NCI-H2196 (cell line): Measurements from ENCODE around the gene ATP5F1D.

Source experiments
- DNase-seq: peaks from one replicate; lab custom pipeline; 2025; ENCODE audit not compliant: unreplicated experiment; lab: John Stamatoyannopoulos, UW

ATP5F1D gene

GRCh38 chr19:1256646-1257474 is 15.3 kb downstream of the ATP5F1D start:
- no peak for DNase-seq

- DNase-seq = no peak
Observed at GRCh38 chr19:1257475-1258162, 16.1 kb downstream of the ATP5F1D start.

DNA sequence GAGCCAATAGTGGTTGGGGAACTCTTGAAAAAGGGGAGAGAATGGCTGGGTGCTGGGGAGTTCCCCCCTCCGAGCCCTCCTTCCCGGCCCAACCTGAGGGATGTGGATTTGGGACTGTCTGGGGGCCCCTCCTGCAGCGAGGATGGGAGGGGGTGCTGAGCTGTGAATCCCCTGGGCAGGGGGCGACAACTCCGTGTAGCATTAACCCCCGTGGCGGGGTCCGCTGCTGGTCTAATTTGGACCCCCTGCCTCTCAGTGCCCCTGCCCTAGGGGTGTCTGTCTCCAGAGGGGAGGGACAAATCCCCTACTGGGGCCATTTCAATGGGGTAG is 16.6 kb downstream of the ATP5F1D start:
- no peak for DNase-seq

DNA sequence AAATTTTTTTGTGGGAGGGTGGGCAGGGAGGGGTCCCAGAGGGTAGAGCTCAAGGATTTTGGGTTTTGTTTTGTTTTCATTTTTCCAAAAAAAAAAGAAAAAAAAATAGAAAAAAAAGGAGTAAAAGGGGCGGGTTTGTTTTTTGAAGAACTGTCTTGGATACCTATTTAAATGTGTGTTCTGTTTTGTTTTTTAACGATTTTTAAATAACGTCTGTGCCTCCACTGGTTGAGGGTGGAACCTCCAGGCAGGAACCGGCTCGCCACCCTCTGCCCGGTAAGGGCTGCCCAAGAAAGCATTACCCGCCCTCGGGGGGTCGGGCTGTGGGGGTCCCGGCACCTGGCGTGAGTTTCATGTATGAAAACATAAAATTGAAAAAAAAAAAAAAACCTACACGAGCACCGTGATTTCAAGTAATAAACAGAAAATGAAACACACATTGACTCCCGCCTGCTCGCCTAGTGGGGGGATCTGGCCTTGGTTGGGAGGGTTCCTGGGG is 17.2 kb downstream of the ATP5F1D start:
- DNase-seq = no peak

- DNase-seq = no peak
Observed at GRCh38 chr19:1259206-1259875, 17.8 kb downstream of the ATP5F1D start.

GRCh38 chr19:1259876-1260748 is 18.6 kb downstream of the ATP5F1D start:
- no peak for DNase-seq

DNA sequence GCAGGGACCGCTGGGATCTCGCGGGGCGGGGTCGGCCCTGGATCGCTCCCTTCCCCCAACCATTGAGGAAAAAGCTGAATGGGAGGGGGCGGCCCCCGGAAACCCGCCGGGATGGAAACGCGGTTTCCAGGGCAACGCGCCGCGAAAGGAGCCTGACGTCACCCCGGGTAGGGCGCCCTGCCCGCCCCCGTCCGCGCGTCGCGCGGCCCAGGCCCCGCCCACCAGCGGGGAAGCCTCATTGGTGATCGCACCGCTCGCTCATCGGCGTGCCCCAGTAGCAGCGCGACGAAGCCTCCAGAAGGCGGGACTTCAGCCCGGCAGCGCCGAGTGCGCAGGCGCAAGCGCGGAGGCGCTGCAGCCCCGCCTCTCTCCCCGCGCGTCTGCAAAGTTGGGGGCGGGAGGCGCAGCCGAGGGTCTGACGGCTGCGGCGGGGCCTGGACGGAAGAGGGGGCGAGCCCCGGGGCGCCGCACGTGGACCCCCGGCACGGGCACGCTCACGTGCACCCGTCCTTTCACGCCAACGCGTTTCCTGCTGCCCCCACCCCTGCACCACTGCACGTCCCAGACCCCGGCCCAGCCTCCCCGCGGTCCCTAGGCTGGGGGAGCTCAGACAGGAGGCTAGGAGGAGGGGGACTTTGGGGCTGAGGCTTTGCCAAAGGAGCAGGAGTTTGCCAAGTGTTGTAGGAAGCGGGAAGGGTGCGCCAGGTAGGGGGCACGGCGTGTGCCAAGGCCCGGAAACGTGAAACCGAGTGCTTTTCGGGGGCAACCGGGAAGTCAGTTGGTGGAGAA is 19.4 kb downstream of the ATP5F1D start:
- peak; percentile 98 for DNase-seq

GRCh38 chr19:1261538-1261797 is 19.9 kb downstream of the ATP5F1D start:
- DNase-seq = no peak

DNA sequence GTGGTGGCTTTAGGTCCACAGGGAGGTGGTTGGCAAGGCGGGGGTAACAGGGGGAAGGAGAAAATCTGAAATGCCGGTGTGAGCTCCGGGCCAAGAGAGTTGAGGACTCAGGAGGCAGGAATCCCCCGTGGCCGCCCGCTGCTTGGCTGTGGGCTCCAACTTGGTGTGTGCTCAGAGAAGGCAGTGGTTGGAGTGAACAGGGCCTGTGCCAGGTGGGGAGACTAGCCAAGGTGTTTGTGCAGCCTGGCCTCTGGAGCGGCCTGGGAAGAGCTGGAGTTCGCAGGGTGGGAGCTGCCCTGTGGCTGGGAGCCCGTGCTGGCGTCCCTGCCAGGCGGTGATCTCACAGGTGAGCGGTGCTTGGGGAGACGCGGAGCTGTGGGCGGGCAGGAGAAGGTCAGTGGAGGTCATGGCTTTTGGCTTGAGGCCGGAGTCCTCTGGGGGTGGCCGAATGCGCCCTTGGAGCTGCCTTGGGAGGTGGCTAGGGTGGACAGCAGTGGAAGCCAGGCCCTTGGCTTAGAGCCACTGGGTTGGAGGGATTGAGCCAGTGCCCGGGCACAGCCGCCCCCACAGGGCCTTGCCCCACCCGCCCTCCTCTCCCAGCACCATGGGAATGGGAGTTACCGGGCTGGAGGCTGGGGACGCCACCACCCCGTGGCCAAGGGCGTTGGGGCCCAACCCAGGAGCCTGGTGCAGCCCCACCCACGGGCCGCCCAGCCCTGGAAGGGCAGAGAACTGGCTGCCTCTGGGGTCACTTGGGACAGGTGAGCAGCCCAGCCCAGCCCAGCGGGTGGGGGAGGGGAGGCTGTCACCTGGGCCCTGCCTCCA is 20.5 kb downstream of the ATP5F1D start:
- peak; percentile 82 for DNase-seq

DNA sequence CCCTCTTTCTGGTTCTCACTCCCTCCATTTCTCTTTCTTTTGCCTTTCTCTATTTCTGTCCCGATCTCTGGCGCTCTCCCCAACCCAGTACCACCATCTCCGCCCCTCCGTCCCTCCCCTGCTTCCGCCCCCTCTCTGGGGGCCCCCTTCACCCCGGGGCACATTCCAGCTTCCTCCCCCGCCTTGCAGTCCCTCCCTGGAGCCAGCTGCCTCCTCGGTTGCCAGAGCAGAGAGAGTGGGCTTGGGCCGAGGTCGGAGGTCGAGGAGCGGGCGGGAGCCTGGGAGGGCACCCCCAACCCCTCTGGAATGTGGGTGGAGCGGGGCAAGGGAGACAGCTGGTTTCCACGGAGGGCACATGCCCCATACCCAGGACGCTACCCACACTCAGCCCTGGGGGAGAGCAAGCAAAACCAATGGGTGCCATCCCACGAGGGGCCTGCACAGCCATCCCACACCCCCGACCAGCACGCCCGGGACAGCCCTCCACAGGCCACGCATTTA is 21.1 kb downstream of the ATP5F1D start:
- DNase-seq = no peak

DNA sequence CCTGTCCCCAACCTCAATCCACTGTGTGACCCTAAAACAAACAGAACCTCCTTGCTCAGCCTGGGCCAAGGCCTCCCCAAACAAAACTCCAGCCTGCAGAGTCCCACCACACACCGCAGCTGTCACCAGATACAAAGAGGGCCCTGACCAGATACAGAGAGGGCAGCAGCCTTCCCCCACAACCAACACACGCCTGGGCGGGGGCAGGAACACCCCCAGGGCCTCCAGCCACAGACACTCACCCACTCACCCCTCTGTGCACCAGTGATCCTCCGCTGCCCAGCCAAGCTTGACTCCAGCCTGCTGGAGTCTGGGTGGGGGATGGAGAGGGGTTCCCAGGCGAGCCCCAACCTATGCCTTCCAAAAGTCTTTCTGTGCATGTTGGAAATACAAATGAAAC is 21.6 kb downstream of the ATP5F1D start:
- DNase-seq = no peak

DNA sequence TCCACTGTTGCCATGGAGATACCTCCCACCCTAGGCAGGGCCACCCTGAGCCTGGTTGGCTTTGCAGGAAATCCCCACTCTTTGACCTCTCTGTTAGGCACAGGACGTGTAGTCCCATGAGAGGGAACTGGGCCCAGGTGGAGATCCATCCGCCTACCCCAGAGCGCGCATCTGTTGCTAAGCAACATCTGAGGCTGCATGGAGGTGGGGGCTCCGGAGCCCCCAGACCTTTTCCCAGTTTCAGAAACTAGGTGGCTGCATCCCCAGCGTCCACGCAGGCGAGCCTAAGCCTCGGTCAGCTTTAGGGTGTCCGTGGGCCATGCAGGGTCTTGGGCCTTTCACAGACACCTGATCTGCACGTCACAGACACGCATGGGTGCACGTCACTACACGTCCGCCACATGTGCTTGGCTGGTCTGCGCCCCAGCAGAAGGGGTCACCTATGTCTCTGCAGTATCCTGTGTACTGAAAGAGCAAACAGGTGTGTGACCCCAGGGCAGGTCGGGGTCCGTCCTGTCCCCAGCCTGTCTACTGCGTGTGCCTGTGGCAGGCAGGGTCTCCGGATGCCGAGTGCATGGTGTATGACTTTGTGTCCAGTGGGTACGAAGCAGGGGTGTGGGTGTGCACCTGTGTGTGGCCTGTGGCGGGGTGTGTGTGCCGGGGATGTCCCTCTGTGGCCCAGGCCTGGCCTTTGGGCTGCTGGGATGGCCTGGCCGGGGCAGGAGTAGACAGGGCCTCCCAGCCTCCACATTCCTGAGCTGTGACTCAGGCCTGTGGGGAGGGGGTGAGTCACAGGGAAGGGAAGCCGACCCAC is 23.5 kb downstream of the ATP5F1D start:
- no peak for DNase-seq

DNA sequence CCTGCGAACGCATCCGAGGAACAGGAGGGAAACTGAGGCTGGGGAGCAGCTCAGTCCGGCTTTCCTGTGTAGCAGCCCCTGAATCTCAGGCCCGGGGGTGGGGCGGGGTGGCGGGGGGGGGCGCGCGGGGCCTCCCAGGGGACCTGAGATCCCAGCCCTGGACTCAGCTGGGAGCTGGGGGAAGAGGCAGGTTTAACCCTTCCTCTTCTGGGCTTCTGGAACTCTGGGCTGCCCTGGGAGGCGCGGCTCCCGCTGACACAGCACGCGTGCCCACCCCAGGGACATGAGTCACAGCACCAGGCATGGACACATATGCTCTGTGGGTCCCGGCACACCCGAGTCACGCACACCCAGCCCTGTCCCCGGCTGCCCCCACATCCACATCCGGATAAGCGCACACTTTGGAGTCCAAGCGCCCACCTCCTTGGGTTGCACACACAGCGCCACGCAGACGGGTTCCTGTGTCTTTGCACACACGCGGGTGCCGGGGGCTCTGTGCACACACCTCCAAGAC is 24.1 kb downstream of the ATP5F1D start:
- no peak for DNase-seq

GRCh38 chr19:1266129-1266915 is 24.8 kb downstream of the ATP5F1D start:
- peak; percentile 93 for DNase-seq

DNA sequence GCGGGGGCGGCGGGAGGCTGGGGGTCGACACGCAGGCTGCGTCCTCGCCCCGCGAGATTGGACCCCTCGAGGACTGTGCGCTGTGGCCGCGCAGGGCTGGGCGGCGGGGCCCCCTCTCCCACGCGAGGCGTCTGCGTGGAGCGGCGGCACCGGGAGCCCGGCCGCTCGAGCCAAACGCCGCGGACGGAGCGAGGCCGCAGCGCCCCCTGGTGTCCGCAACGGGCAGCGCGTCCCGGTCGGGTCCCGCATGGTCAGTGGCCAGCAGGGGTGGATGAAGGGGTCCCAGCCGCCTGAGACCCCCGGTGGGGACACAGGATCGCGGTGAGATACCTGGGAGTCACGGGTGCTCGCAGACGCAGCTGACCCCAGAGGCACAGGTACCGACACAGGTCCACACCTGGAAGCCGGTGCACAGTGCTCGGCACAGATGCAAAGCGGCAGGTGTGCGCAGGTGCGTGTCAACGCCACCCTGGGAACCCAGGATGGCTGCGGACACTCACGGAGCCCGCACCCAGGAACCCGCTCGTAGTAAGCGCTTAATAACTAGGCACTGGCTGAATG is 25.4 kb downstream of the ATP5F1D start:
- DNase-seq = peak; percentile 78

DNA sequence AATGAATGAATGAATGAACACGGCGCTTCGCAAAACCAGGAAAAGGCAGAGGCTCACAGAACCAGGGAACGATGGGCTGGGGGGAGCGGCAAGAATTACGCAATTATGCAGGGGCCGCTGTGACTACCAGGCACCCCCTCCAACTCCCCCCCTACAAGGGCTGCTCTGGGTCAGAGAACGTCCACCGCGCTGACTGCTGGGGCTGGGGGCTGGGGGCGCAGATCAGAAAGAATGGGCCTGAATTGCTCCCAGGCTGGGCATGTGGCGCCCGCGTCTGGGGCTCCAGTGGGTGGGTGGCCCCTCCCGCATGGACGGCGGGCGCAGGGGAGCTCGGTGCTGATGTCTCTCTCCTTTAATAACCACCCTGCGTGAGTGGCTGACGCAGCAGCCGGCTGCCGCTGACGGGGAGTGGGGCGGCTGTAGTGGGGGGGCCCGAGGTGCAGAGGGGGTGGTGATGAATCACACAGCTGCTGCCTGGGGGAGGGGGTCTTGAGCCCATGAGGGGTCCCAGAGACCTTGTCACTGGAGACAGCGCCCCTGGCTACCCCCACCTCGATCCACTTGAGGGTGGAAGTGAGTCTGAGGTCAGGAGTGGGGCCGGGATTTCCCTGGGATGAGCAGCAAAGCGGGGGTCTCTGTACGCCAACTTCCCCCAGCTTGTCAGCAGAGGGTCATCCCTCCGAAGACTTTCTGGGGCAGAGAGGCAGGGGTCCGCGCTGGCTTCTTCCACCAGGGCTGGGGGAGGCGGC is 26.1 kb downstream of the ATP5F1D start:
- DNase-seq = no peak
